Upper lobe of left lung (tissue), 4 donors: ENCODE measurements around the gene CAMK1D.

ENCODE experiments used
- CTCF ChIP-seq, 6 experiments: fragments of 450-650 bp in 4 of 6; fragments of 200-600 bp in 2 of 6; sonication (generic) in 2 of 6; IDR thresholded peaks; one replicate each; pipeline ENCODE4 v1.5.1; 2016 to 2019; ENCODE audit warnings: antibody characterized with exemption in 6 of 6
- EP300 ChIP-seq, 4 donors: sonication (generic); formaldehyde crosslinking; IDR thresholded peaks; one replicate each; pipeline ENCODE4 v1.5.1; 2017; ENCODE audit warnings: antibody characterized with exemption in 4 of 4, control low read depth in 2 of 4
- POLR2A ChIP-seq, 4 donors: fragments of 450-650 bp; IDR thresholded peaks; one replicate each; pipeline ENCODE4 v1.5.1; 2016 to 2017; ENCODE audit warnings: antibody characterized with exemption in 4 of 4, mild to moderate bottlenecking in 2 of 4

DNA sequence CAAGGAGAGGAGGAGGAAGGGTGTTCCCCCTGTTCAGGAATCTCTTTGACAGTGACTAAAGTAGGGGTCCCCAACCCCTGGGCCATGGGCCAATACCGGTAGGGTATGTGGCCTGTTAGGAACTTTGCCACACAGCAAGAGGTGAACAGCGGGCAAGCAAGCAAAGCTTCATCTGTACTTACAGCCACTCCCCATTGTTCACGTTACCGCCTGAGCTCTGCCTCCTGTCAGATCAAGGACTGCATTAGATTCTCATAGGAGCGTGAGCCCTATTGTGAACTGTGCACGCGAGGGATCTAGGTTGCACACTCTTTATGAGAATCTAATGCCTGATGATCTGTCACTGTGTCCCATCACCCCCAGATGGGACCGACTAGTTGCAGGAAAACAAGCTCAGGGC is 201.6 kb downstream of the CAMK1D start:
- TF ChIP-seq EP300 (IDR thresholded peaks at IDR 0.05) (no peak), CTCF (IDR thresholded peaks at IDR 0.05) (no peak), POLR2A (IDR thresholded peaks at IDR 0.05) (no peak)
